ENCODE results near the gene CPA1.
"Not testable (repeated sequence)": the region's sequence is repeated elsewhere in the genome, so short reads cannot be mapped to it uniquely, and the experiment has no call there.

CPA1 gene

DNA sequence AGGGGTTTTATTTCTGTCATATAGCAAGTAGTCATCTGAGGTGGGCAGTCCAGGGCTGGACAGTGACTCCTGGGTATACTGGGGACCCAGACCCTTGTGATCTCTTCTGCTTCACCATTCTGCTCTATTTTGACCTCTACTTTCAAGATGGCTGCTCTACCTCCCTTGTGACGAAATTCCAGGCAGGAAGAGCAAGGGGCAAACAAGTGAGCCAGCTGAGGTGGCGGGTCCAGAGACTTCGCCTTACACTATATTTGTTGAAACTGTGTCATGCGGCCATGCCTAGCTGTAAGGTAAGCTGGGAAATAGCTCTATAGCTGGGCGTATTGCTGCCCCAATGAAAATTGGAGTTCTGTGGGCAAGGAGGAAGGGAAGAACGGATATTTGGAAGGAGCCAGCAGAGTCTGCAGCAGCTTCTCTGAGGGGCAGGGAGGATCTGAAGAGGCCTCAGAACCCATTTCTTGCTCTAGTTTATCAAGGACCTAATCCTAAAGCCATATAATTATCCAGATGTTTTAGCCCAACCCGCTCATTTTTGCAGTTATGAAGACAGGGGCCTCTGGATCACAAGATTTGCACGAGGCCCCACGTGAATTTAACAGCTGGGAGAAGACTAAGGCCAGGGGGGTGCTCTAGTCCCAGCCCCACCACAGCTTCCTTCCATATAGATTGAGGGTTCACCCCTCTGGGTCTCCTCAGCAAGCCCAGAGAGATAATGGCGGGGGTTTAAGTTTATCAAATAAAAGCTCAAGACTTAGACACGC, 7.7 kb upstream of the CPA1 start:
- DNase-seq (ENCODE audit: low read depth in 2 of 2), result no peak

- no peak for DNase-seq (ENCODE audit: low read depth in 2 of 2)
Measured at GRCh38 chr7:130374507-130374906, 5.8 kb upstream of the CPA1 start.

DNA sequence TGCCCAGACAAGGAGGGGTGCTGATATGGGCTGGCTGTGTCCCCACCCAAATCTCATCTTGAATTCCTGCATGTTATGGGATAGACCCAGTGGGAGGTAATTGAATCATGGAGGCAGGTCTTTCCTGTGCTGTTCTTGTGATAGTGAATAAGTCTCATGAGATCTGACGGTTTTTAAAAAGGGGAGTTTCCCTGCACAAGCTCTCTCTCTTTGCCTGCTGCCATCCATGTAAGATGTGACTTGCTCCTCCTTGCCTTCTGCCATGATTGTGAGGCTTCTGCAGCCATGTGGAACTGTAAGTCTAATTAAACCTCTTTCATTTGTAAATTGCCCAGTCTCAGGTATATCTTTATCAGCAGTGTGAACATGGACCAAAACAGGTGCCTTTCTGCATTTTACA, 3.8 kb upstream of the CPA1 start:
- not testable (repeated sequence) for DNase-seq (ENCODE audit: low read depth in 2 of 2)

DNA sequence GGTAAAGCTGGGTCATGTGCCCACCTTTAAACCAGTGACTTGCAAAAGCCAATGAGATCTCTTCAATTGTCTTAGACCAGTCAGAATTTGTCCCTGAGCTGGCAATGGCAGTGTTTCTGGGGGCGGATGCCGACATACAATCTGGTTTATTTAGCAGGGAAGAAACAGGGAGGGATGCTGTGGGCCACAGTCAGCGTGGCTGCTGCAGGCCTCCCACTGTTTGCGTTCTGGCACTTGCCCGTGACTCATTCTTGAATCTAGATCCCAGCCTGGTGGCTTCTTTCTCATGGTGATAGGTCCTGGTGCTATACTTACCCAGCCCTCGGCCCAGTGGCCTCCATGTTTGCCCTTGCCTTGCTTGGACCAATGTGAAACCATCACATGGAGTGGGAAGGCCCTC, 3.1 kb upstream of the CPA1 start:
- DNase-seq (ENCODE audit: low read depth in 2 of 2), result no peak

DNA sequence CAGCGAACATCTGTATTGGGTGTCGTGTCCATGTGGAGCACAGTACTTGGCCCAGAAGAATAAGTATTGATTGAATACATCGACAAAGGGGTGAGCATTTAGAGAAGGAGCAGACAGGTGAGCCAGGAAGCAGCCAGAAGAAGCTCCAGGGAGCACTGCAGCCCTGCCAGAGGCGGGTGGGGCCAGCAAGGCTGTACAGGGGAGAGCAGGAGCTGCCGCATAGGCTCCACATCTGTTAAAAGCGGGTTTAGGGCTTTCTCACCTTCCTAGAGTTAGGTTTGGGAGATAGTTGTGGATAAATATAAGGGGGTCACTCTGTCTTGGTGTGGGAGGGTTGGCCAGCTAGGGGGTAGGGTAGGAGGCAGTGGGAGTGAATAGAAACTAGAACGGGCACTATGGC, 1.3 kb upstream of the CPA1 start:
- no peak for DNase-seq (ENCODE audit: low read depth in 2 of 2)

- DNase-seq (ENCODE audit: low read depth in 2 of 2), result no peak
Measured at GRCh38 chr7:130379532-130379920, 768 bp upstream of the CPA1 start.

GRCh38 chr7:130380861-130381455, 664 bp downstream of the CPA1 start:
- DNase-seq (ENCODE audit: low read depth in 2 of 2), result no peak

DNA sequence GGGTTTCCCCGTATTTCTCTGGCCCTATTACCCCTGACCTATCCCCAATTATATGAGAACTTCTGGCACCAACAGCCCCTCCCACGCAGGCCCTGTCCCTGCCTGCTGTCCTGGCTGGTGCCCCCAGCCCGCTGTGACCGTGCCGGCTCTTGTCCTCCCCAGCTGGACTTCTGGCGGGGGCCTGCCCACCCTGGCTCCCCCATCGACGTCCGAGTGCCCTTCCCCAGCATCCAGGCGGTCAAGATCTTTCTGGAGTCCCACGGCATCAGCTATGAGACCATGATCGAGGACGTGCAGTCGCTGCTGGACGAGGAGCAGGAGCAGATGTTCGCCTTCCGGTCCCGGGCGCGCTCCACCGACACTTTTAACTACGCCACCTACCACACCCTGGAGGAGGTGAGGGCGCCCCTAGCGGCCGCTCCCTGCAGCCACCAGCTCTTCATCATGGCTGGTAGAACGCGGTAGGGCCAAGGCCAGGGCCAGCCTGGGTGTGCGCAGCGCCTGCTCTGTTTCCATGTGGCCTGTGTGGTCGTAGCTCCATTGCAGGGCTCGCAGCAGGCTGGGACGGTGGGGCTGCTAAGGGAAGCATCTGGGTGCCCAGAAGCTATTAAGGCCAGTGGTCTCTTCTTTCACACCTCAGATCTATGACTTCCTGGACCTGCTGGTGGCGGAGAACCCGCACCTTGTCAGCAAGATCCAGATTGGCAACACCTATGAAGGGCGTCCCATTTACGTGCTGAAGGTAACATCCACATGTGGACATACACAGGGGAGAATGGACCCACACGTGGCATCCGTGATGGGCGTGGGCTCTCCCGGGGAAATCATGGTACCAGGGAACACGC, 1.4 kb downstream of the CPA1 start:
- no peak for DNase-seq (ENCODE audit: low read depth in 2 of 2)

DNA sequence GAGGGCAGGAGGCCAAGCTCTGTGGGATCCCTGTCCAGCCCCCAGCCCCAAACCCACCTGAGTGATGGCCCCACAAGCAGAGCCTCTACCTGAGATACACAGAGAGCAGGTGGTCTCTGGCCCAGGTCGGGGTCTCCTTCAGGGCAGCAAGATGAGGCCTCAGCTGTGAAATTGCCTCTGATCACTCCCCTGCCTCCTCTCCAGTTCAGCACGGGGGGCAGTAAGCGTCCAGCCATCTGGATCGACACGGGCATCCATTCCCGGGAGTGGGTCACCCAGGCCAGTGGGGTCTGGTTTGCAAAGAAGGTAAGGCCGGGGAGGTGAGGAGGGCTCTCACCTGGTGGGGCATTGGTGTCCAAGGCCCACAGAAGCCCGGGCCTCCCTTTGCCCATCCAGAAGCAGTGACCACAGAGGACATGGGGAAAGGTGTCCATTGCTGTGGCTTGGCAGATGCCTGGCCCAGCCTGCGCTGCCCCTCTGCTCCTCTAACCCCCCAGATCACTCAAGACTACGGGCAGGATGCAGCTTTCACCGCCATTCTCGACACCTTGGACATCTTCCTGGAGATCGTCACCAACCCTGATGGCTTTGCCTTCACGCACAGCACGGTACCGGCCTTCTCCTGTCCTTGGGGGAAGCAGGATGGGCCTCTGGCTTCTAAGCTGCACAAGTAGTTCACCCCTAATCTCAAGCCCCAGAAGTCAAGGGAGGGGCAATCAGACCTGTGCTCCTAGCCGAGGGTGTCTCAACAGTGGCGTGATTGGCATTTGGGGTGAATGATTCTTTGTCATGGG, 3.1 kb downstream of the CPA1 start:
- DNase-seq (ENCODE audit: low read depth in 2 of 2), result no peak

DNA sequence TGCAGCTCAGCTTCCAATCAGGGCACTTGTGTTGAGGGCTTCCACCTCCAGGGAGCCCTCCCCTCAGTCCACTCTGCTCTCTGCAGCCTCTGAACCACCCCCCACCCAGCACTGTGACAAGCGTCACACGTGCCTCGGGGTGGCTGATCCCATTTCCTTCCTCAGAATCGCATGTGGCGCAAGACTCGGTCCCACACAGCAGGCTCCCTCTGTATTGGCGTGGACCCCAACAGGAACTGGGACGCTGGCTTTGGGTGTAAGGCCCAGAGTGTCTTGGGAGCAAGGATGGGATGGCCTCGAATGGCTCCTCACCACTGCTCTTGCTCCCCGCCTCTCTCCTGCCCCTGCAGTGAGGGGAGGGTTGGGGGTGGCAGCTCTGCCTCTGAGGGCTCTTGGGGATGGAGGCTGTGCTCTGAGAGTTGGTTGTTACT, 4.1 kb downstream of the CPA1 start:
- no peak for DNase-seq (ENCODE audit: low read depth in 2 of 2)

DNA sequence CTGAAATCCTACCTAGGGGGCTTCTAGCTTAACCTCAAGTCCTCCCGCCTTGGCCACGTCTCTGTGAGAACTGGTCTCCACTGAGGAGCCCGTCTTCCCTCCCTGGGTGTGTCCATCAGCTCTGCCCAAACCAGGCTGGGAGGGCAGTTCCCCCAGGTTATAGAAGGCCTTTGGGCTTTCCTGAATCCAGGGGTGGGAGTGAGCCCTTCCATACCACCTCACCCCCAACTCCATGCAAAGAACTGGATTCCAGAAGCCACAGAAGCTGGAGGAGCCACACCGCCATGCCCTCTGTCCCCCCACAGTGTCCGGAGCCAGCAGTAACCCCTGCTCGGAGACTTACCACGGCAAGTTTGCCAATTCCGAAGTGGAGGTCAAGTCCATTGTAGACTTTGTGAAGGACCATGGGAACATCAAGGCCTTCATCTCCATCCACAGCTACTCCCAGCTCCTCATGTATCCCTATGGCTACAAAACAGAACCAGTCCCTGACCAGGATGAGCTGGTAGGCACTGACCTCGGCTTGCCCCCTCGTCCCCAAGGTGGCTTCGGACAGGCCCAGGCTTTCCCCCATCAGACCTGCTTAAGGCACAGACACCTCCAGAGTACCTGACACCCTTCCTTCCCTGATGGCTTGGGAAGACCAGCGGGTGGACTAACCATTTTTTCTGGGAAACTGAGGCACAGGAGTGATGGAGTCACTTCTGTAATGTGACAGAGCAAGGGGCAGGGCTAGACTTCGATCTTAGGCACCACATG, 4.7 kb downstream of the CPA1 start:
- no peak for DNase-seq (ENCODE audit: low read depth in 2 of 2)

GRCh38 chr7:130385600-130386066, 5.3 kb downstream of the CPA1 start:
- no peak for DNase-seq (ENCODE audit: low read depth in 2 of 2)

DNA sequence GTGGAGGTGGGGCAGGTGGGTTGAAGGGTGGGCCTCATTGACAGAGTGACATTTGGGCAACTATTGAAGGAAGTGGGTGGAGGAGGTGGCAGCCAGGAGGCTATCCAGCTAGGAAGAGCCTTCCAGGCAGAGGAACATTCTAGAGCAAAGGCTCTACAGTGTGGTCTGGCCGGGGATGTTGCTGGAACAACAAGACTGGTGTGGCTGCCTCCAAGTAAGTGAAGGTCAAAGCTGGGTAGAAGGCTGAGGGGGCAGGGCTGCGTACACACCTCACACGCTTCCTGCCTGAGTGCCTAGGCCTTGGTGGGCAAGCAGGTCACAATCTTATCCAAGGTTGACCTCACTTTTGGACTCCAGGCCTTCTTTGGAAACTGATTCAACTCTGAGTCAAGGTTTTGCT, 6.6 kb downstream of the CPA1 start:
- DNase-seq (ENCODE audit: low read depth in 2 of 2), result no peak

GRCh38 chr7:130387306-130387627, 7.0 kb downstream of the CPA1 start:
- no peak for DNase-seq (ENCODE audit: low read depth in 2 of 2)

GRCh38 chr7:130387628-130388403, 7.5 kb downstream of the CPA1 start:
- no peak for DNase-seq (ENCODE audit: low read depth in 2 of 2)

GRCh38 chr7:130388671-130389070, 8.4 kb downstream of the CPA1 start:
- DNase-seq (ENCODE audit: low read depth in 2 of 2), result no peak

GRCh38 chr7:130390486-130390885, 10.2 kb downstream of the CPA1 start:
- DNase-seq (ENCODE audit: low read depth in 2 of 2), result no peak

- no peak for DNase-seq (ENCODE audit: low read depth in 2 of 2)
Measured at GRCh38 chr7:130393101-130393561, 12.8 kb downstream of the CPA1 start.

DNA sequence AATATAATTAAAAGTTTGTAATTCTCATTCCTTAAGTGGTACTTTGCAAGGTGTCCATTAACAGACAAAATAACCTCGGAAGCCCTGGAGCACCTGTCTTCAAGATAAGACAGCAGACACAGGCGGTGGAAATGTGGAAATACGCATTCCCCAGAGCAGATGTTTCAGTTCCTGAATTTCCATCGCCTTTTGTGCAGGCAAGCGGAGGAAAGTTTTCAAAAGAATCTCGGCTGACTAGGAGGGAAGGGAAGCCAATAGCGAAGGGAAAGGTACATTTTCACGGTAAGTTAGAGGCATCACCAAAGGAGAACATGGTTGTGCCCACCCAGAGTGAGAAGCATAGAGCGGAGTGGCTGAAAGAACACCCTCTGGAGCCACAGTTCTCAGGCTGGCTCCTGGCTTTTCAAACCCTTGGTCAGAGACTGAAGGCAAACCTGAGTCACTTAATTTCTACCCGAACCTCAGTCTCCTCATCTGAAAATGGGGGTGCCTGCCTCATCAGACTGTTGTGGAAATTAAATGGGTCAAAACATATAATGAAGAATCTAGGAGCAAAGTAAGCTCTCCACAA, 13.6 kb downstream of the CPA1 start:
- no peak for DNase-seq (ENCODE audit: low read depth in 2 of 2)

Measured in stimulated activated CD8-positive, alpha-beta memory T cell treated with anti-CD3 and anti-CD28 coated beads, Interleukin-7, amount 100 ng/mL, for 4 hours (primary cell).